ENCODE measurements around the gene UBXN1.

DNA sequence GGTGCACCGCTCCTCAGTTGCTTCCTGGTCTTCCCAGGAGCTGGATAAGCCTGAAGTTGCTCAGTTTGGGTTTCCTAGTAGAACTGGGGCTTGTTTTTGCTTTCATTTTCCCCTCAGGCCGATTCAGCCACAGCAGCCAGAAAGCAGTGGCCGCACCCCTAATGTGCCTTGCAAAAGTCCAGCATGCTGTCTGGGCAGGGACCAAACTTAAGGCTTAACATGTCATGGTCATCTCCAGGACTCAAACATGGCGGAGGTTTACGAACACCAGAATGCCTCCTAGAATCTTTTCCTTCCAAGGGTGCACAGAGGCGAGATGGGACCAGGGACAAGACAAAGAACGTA is 31.1 kb upstream of the UBXN1 start:
- TF ChIP-seq TCF7L2 (IDR thresholded peaks at IDR 0.05; ENCODE audit: borderline replicate concordance, extremely low read depth, insufficient read depth, insufficient read length) = no peak
- no peak for TF ChIP-seq POLR2AphosphoS5 (IDR thresholded peaks at IDR 0.05; ENCODE audit: low read depth, low read length)
- TF ChIP-seq, protein P1, sequence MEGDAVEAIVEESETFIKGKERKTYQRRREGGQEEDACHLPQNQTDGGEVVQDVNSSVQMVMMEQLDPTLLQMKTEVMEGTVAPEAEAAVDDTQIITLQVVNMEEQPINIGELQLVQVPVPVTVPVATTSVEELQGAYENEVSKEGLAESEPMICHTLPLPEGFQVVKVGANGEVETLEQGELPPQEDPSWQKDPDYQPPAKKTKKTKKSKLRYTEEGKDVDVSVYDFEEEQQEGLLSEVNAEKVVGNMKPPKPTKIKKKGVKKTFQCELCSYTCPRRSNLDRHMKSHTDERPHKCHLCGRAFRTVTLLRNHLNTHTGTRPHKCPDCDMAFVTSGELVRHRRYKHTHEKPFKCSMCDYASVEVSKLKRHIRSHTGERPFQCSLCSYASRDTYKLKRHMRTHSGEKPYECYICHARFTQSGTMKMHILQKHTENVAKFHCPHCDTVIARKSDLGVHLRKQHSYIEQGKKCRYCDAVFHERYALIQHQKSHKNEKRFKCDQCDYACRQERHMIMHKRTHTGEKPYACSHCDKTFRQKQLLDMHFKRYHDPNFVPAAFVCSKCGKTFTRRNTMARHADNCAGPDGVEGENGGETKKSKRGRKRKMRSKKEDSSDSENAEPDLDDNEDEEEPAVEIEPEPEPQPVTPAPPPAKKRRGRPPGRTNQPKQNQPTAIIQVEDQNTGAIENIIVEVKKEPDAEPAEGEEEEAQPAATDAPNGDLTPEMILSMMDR (IDR thresholded peaks at IDR 0.05 in 2 of 3, conservative IDR thresholded peaks at IDR 0.05 in 1 of 3; ENCODE audit: borderline replicate concordance in 1 of 3, insufficient read depth in 1 of 3, low read depth in 2 of 3, low read length in 2 of 3) = no peak
- no peak for TF ChIP-seq POLR2A (IDR thresholded peaks at IDR 0.05; ENCODE audit: borderline replicate concordance, extremely low read depth, insufficient read depth, insufficient read length)
- TF ChIP-seq SP1 (IDR thresholded peaks at IDR 0.05; ENCODE audit: low read depth) = no peak
- TF ChIP-seq, protein P2, sequence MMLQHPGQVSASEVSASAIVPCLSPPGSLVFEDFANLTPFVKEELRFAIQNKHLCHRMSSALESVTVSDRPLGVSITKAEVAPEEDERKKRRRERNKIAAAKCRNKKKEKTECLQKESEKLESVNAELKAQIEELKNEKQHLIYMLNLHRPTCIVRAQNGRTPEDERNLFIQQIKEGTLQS (IDR thresholded peaks at IDR 0.05) = no peak

All from HCT116 (cell line).